HEK293T (cell line): ENCODE measurements around the gene TTC17.
"Not testable (repeated sequence)": the region's sequence is repeated elsewhere in the genome, so short reads cannot be mapped to it uniquely, and the experiment has no call there.

Experiments
- CTCF ChIA-PET: fragments of 350-600 bp; formaldehyde crosslinking; extraction: SDS; loops from one replicate; lab custom pipeline; 2021; ENCODE audit warnings: antibody characterized with exemption, inconsistent platforms; lab: Yijun Ruan, JAX
- POLR2A ChIA-PET: fragments of 350-600 bp; formaldehyde crosslinking; extraction: SDS; loops from one replicate; lab custom pipeline; 2020; ENCODE audit warnings: antibody characterized with exemption, inconsistent platforms; lab: Yijun Ruan, JAX
- DNase-seq: peaks from one replicate; pipeline ENCODE4 v3.0.0; 2012; ENCODE audit warnings: mixed read lengths; ENCODE audit errors: extremely low spot score
- ARNT ChIP-seq: fragments of 450-650 bp; IDR thresholded peaks from 2 replicates; pipeline ENCODE4 v1.6.1; 2017; ENCODE audit warnings: mild to moderate bottlenecking
- BHLHE40 ChIP-seq: fragments of 450-650 bp; IDR thresholded peaks from 2 replicates; pipeline ENCODE4 v1.6.1; 2016; ENCODE audit warnings: mild to moderate bottlenecking, moderate library complexity, borderline replicate concordance
- CTBP1 ChIP-seq: fragments of 450-650 bp; IDR thresholded peaks from 2 replicates; pipeline ENCODE4 v1.6.1; 2016; ENCODE audit warnings: borderline replicate concordance
- ELF4 ChIP-seq: fragments of 450-650 bp; IDR thresholded peaks from 2 replicates; pipeline ENCODE4 v1.6.1; 2017; ENCODE audit warnings: antibody characterized with exemption
- FOXA1 ChIP-seq: fragments of 450-650 bp; IDR thresholded peaks from 2 replicates; pipeline ENCODE4 v1.6.1; 2016; ENCODE audit warnings: mild to moderate bottlenecking
- FOXK2 ChIP-seq: fragments of 450-650 bp; IDR thresholded peaks from 2 replicates; pipeline ENCODE4 v1.6.1; 2016; ENCODE audit warnings: mild to moderate bottlenecking
- FOXM1 ChIP-seq: fragments of 450-650 bp; IDR thresholded peaks from 2 replicates; pipeline ENCODE4 v1.6.1; 2017; ENCODE audit warnings: mild to moderate bottlenecking, borderline replicate concordance
- HDGF ChIP-seq: fragments of 450-650 bp; IDR thresholded peaks from 2 replicates; pipeline ENCODE4 v1.6.1; 2017; ENCODE audit warnings: antibody characterized with exemption, borderline replicate concordance
- L3MBTL2 ChIP-seq: fragments of 450-650 bp; conservative IDR thresholded peaks from 2 replicates; pipeline ENCODE4 v1.6.1; 2016; ENCODE audit warnings: mild to moderate bottlenecking
- LEF1 ChIP-seq: fragments of 450-650 bp; IDR thresholded peaks from 2 replicates; pipeline ENCODE4 v1.6.1; 2017; ENCODE audit warnings: mild to moderate bottlenecking, borderline replicate concordance
- NFRKB ChIP-seq: fragments of 450-650 bp; IDR thresholded peaks from 2 replicates; pipeline ENCODE4 v1.6.1; 2016; ENCODE audit warnings: mild to moderate bottlenecking, moderate library complexity
- SP1 ChIP-seq: fragments of 450-650 bp; IDR thresholded peaks from 2 replicates; pipeline ENCODE4 v1.6.1; 2017
- SUZ12 ChIP-seq: fragments of 450-650 bp; IDR thresholded peaks from 2 replicates; pipeline ENCODE4 v1.6.1; 2016; ENCODE audit warnings: mild to moderate bottlenecking
- TARDBP ChIP-seq: fragments of 450-650 bp; IDR thresholded peaks from 2 replicates; pipeline ENCODE4 v1.6.1; 2016
- ZNF384 ChIP-seq: fragments of 450-650 bp; IDR thresholded peaks from 2 replicates; pipeline ENCODE4 v1.6.1; 2016
- TF ChIP-seq, protein P1 (sequence below): fragments of 450-650 bp; IDR thresholded peaks from 2 replicates; pipeline ENCODE4 v1.6.1; 2016

Gene TTC17

GRCh38 chr11:43447151-43447550 is 88.4 kb downstream of the TTC17 start:
- POLR2A ChIA-PET: no interaction called here
- no peak for DNase-seq
- CTCF ChIA-PET: no interaction called here
- TF ChIP-seq NFRKB: no peak
- no peak for TF ChIP-seq L3MBTL2
- TF ChIP-seq CTBP1: no peak
- TF ChIP-seq, protein P1, sequence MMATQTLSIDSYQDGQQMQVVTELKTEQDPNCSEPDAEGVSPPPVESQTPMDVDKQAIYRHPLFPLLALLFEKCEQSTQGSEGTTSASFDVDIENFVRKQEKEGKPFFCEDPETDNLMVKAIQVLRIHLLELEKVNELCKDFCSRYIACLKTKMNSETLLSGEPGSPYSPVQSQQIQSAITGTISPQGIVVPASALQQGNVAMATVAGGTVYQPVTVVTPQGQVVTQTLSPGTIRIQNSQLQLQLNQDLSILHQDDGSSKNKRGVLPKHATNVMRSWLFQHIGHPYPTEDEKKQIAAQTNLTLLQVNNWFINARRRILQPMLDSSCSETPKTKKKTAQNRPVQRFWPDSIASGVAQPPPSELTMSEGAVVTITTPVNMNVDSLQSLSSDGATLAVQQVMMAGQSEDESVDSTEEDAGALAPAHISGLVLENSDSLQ: no peak
- no peak for TF ChIP-seq FOXK2
- no peak for TF ChIP-seq TARDBP
- no peak for TF ChIP-seq FOXM1

GRCh38 chr11:43458486-43458885 is 99.8 kb downstream of the TTC17 start:
- no peak for DNase-seq
- TF ChIP-seq HDGF (no peak), SUZ12 (no peak), ARNT (no peak), CTBP1 (no peak), BHLHE40 (no peak), TARDBP (no peak), FOXA1 (no peak)
- TF ChIP-seq, protein P1: no peak
- CTCF ChIA-PET: no interaction called here
- POLR2A ChIA-PET: no interaction called here

DNA sequence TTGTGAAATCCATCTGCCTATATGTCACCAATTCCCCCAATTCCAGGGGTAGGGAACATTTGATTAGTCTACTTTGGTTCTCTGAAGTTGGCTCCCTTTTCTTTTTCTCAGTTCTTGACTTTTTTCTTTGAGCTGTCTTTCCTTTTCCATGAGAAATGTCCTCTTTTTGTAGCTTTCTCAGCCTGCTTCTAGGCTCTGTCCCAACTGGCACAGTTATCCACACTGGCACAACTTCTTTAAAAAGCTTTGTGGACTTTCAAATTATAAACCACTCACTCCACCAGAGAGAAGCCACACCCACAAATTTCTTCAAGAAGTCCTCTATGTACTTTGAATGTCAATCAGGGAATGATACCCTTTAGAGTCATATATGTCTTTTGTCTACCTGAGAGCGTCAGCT is 100.5 kb downstream of the TTC17 start:
- no peak for DNase-seq
- CTCF ChIA-PET: no interaction called here
- TF ChIP-seq L3MBTL2 (no peak), FOXK2 (no peak), ARNT (no peak), ZNF384 (no peak), SUZ12 (no peak), SP1 (no peak), FOXM1 (no peak), FOXA1 (no peak), LEF1 (no peak), CTBP1 (no peak), TARDBP (no peak), BHLHE40 (no peak), ELF4 (no peak), NFRKB (no peak), HDGF (no peak)
- TF ChIP-seq, protein P1: no peak
- POLR2A ChIA-PET: no interaction called here

GRCh38 chr11:43462359-43462758 is 103.6 kb downstream of the TTC17 start:
- ChIA-PET POLR2A (no interaction called here), CTCF (no interaction called here)
- DNase-seq: no peak
- no peak for TF ChIP-seq SUZ12
- TF ChIP-seq CTBP1: no peak
- TF ChIP-seq ELF4: no peak
- TF ChIP-seq SP1: no peak
- TF ChIP-seq FOXK2: no peak
- no peak for TF ChIP-seq ARNT
- no peak for TF ChIP-seq BHLHE40
- TF ChIP-seq L3MBTL2: no peak
- TF ChIP-seq TARDBP: no peak
- TF ChIP-seq FOXA1: no peak
- TF ChIP-seq, protein P1: no peak
- no peak for TF ChIP-seq NFRKB
- no peak for TF ChIP-seq HDGF
- TF ChIP-seq ZNF384: no peak
- no peak for TF ChIP-seq FOXM1
- no peak for TF ChIP-seq LEF1

- ChIA-PET CTCF (no interaction called here), POLR2A (no interaction called here)
- no peak for TF ChIP-seq BHLHE40
- TF ChIP-seq HDGF: no peak
- no peak for TF ChIP-seq SP1
- TF ChIP-seq FOXM1: no peak
- no peak for TF ChIP-seq L3MBTL2
- TF ChIP-seq, protein P1: no peak
- TF ChIP-seq SUZ12: no peak
- no peak for TF ChIP-seq ELF4
- TF ChIP-seq ZNF384: no peak
- TF ChIP-seq NFRKB: no peak
- TF ChIP-seq CTBP1: no peak
- no peak for TF ChIP-seq ARNT
- TF ChIP-seq LEF1: no peak
- TF ChIP-seq TARDBP: no peak
- TF ChIP-seq FOXK2: no peak
- TF ChIP-seq FOXA1: no peak
- no peak for DNase-seq
These were observed 109.2 kb downstream of the TTC17 start for GRCh38 chr11:43467958-43468357.

DNA sequence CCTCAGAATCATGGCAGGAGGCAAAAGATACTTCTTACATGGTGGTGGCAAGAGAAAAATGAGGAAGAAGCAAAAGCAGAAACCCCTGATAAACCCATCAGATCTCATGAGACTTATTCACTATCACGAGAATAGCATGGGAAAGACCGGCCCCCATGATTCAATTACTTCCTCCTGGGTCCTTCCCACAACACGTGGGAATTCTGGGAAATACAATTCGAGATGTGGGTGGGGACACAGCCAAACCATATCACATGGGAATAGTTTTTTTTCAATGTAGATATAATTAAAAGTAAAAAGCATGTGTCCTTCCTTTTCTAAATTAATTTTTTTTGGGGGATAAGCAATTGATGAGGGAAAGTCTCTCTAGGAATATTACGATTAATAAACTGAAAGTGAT is 118.8 kb downstream of the TTC17 start:
- POLR2A ChIA-PET, CTCF ChIA-PET, DNase-seq: not testable (repeated sequence)
